IMR-90 (cell line): ENCODE results near the gene C5orf63. TPM values are rescaled to one million over a fixed set of nuclear protein-coding genes. Genes with fewer than 3 reads are reported as not detected.
A peak's percentile ranks its signal among the peaks of the same experiment; 100 is the strongest.

Source experiments
- ATAC-seq: fragments of 200-7000 bp; cut with Tn5 transposase; 2 replicates; pipeline ENCODE4 v1.9.1; 2020; ENCODE audit warnings: low read depth, mild to moderate bottlenecking, moderate library complexity
- BruUV-seq: library from RNA; stranded (reverse); fragments of 400-500 nt; replicated peaks from 2 replicates; lab custom pipeline; 2021; lab: Mats Ljungman, UMichigan
- CTCF ChIA-PET: fragments of 300-600 bp; formaldehyde crosslinking; extraction: SDS; loops from one replicate; lab custom pipeline; 2021; ENCODE audit warnings: antibody characterized with exemption; lab: Yijun Ruan, JAX
- POLR2A ChIA-PET: fragments of 300-600 bp; sonication (Branson Sonifier 250); formaldehyde crosslinking; loops from one replicate; lab custom pipeline; 2022; ENCODE audit warnings: antibody characterized with exemption; ENCODE audit not compliant: unreplicated experiment; lab: Charles Lee
- DNase-seq: peaks from one replicate; pipeline ENCODE4 v3.0.0; 2013
- H2AFZ ChIP-seq: replicated peaks from 2 replicates; pipeline ENCODE3; 2013; ENCODE audit warnings: low read length, mild to moderate bottlenecking; ENCODE audit not compliant: poor library complexity
- H2AK5ac ChIP-seq: 2 replicates; pipeline ENCODE4 v1.6.1; 2013; ENCODE audit warnings: low read depth, low read length, inconsistent platforms
- H2AK9ac ChIP-seq: replicated peaks from 2 replicates; pipeline ENCODE3; 2013; ENCODE audit warnings: mild to moderate bottlenecking, low read depth, low read length, moderate library complexity; ENCODE audit not compliant: poor library complexity
- H2BK120ac ChIP-seq: 2 replicates; pipeline ENCODE4 v1.6.1; 2013; ENCODE audit warnings: low read depth, low read length, inconsistent platforms
- H2BK15ac ChIP-seq: 3 replicates; pipeline ENCODE4 v1.6.1; 2013; ENCODE audit warnings: low read depth, low read length, inconsistent platforms
- H2BK20ac ChIP-seq: 2 replicates; pipeline ENCODE4 v1.6.1; 2013; ENCODE audit warnings: low read depth, mild to moderate bottlenecking, inconsistent platforms, low read length, moderate library complexity
- H2BK5ac ChIP-seq: 2 replicates; pipeline ENCODE4 v1.6.1; 2013; ENCODE audit warnings: mild to moderate bottlenecking, low read depth, low read length, inconsistent platforms; ENCODE audit not compliant: poor library complexity, severe bottlenecking
- H3K14ac ChIP-seq: replicated peaks from 2 replicates; pipeline ENCODE4 v1.6.1; 2013; ENCODE audit warnings: low read depth, low read length, inconsistent platforms
- H3K18ac ChIP-seq: 2 replicates; pipeline ENCODE4 v1.6.1; 2013; ENCODE audit warnings: low read depth, low read length, control low read depth
- H3K23ac ChIP-seq: 2 replicates; pipeline ENCODE4 v1.6.1; 2013; ENCODE audit warnings: low read depth, low read length, inconsistent platforms
- H3K27ac ChIP-seq: 2 replicates; pipeline ENCODE4 v1.5.1; 2013; ENCODE audit warnings: mild to moderate bottlenecking, control low read depth, low read length; ENCODE audit not compliant: insufficient read depth
- H3K27me3 ChIP-seq: 2 replicates; pipeline ENCODE4 v1.6.1; 2013; ENCODE audit warnings: low read length; ENCODE audit not compliant: control insufficient read depth, insufficient read depth
- H3K36me3 ChIP-seq: 2 replicates; pipeline ENCODE4 v1.6.1; 2013; ENCODE audit warnings: low read length, mixed read lengths; ENCODE audit not compliant: control insufficient read depth, insufficient read depth
- H3K4ac ChIP-seq: 2 replicates; pipeline ENCODE4 v1.6.1; 2013; ENCODE audit warnings: low read depth, low read length, inconsistent platforms
- H3K4me1 ChIP-seq: 2 replicates; pipeline ENCODE4 v1.6.1; 2013; ENCODE audit warnings: low read length, mixed read lengths; ENCODE audit not compliant: control insufficient read depth, insufficient read depth
- H3K4me2 ChIP-seq: 2 replicates; pipeline ENCODE4 v1.6.1; 2013; ENCODE audit warnings: low read depth, mild to moderate bottlenecking, control low read depth, low read length, moderate library complexity
- H3K4me3 ChIP-seq: 2 replicates; pipeline ENCODE4 v1.5.1; 2013; ENCODE audit warnings: low read depth, mild to moderate bottlenecking, control low read depth, low read length, moderate library complexity; ENCODE audit not compliant: insufficient read depth
- H3K56ac ChIP-seq: 2 replicates; pipeline ENCODE4 v1.6.1; 2013; ENCODE audit warnings: low read length, inconsistent platforms; ENCODE audit not compliant: insufficient read depth; ENCODE audit errors: extremely low read depth
- H3K79me1 ChIP-seq, 2 experiments: 2 replicates each; pipeline ENCODE4 v1.6.1; 2013; ENCODE audit warnings: low read length in 2 of 2, inconsistent platforms in 1 of 2, low read depth in 1 of 2
- H3K9ac ChIP-seq: 2 replicates; pipeline ENCODE4 v1.6.1; 2013; ENCODE audit warnings: low read depth, low read length, control low read depth
- H3K9me1 ChIP-seq: 2 replicates; pipeline ENCODE4 v1.6.1; 2013; ENCODE audit warnings: low read length, inconsistent platforms; ENCODE audit not compliant: insufficient read depth
- H3K9me3 ChIP-seq: 2 replicates; pipeline ENCODE4 v1.6.1; 2013; ENCODE audit warnings: low read length; ENCODE audit not compliant: control insufficient read depth, insufficient read depth
- H4K20me1 ChIP-seq: 2 replicates; pipeline ENCODE4 v1.6.1; 2013; ENCODE audit warnings: low read length, inconsistent platforms; ENCODE audit not compliant: insufficient read depth
- H4K5ac ChIP-seq: 2 replicates; pipeline ENCODE4 v1.6.1; 2013; ENCODE audit warnings: mild to moderate bottlenecking, low read depth, low read length, control low read depth
- H4K8ac ChIP-seq, 2 experiments: 2 replicates each; pipeline ENCODE4 v1.6.1; 2013; ENCODE audit warnings: low read depth in 2 of 2, low read length in 2 of 2, control low read depth in 1 of 2, inconsistent platforms in 1 of 2
- H4K91ac ChIP-seq: 2 replicates; pipeline ENCODE4 v1.6.1; 2013; ENCODE audit warnings: low read depth, low read length, inconsistent platforms; ENCODE audit not compliant: insufficient read depth
- BHLHE40 ChIP-seq: fragments of 150-350 bp; IDR thresholded peaks from 2 replicates; pipeline ENCODE4 v1.6.1; 2016; ENCODE audit warnings: mild to moderate bottlenecking, low read depth, low read length
- CEBPB ChIP-seq: IDR thresholded peaks from 2 replicates; pipeline ENCODE4 v1.6.1; 2012; ENCODE audit warnings: low read depth, low read length, improper control_type of control experiment
- FOS ChIP-seq: fragments of 150-350 bp; IDR thresholded peaks from 2 replicates; pipeline ENCODE4 v1.6.1; 2016; ENCODE audit warnings: low read depth, low read length
- MAFK ChIP-seq: IDR thresholded peaks from 2 replicates; pipeline ENCODE4 v1.6.1; 2012; ENCODE audit warnings: low read depth, low read length, improper control_type of control experiment
- MAZ ChIP-seq: IDR thresholded peaks from 2 replicates; pipeline ENCODE4 v1.6.1; 2012; ENCODE audit warnings: low read depth, mild to moderate bottlenecking, low read length, improper control_type of control experiment, moderate library complexity, borderline replicate concordance
- MXI1 ChIP-seq: IDR thresholded peaks from 2 replicates; pipeline ENCODE4 v1.6.1; 2012; ENCODE audit warnings: low read depth, mild to moderate bottlenecking, low read length, moderate library complexity, borderline replicate concordance
- NFE2L2 ChIP-seq: fragments of 150-350 bp; IDR thresholded peaks from 2 replicates; pipeline ENCODE4 v1.6.1; 2016; ENCODE audit warnings: low read depth, mild to moderate bottlenecking, low read length
- POLR2A ChIP-seq: IDR thresholded peaks from 2 replicates; pipeline ENCODE4 v1.6.1; 2012; ENCODE audit warnings: mild to moderate bottlenecking, low read depth, low read length
- RAD21 ChIP-seq: IDR thresholded peaks from 2 replicates; pipeline ENCODE4 v1.6.1; 2012; ENCODE audit warnings: low read length, improper control_type of control experiment
- RCOR1 ChIP-seq: IDR thresholded peaks from 2 replicates; pipeline ENCODE4 v1.6.1; 2012; ENCODE audit warnings: mild to moderate bottlenecking, low read length, improper control_type of control experiment; ENCODE audit not compliant: insufficient replicate concordance
- RFX5 ChIP-seq: IDR thresholded peaks from 2 replicates; pipeline ENCODE4 v1.8.0; 2012; ENCODE audit warnings: low read depth, mild to moderate bottlenecking, low read length, moderate library complexity
- SMC3 ChIP-seq: fragments of 150-350 bp; IDR thresholded peaks from 2 replicates; pipeline ENCODE4 v1.6.1; 2016; ENCODE audit warnings: low read depth, mild to moderate bottlenecking, antibody characterized with exemption, low read length, moderate library complexity
- USF2 ChIP-seq: fragments of 150-350 bp; IDR thresholded peaks from 2 replicates; pipeline ENCODE4 v1.6.1; 2017; ENCODE audit warnings: mild to moderate bottlenecking, antibody characterized with exemption, low read length, low read depth
- WGBS, 2 experiments: methylation state at CpG; one replicate each; pipeline versions ENCODE4 v1.1.5 to v1.1.7; 2013; ENCODE audit warnings: missing lambda C conversion rate in 2 of 2; ENCODE audit not compliant: insufficient read length in 1 of 2; ENCODE audit errors: extremely low coverage in 2 of 2; 5-methylcytosine and 5-hydroxymethylcytosine counted together
- dilution Hi-C: fragments of 300-500 bp; cut with HindIII; formaldehyde crosslinking; loops from one replicate; pipeline ENCODE4 v1.14.3; 2018; ENCODE audit warnings: low sequenced_read_pairs; ENCODE audit not compliant: unreplicated experiment
- in situ Hi-C: fragments of 300-500 bp; cut with MboI; formaldehyde crosslinking; loops from 3 replicates; pipeline ENCODE4 v1.14.3; 2019; ENCODE audit warnings: low sequenced_read_pairs, inconsistent platforms, mixed read lengths
- intact Hi-C: fragments of 100-400 bp; cut with micrococcal nuclease; formaldehyde crosslinking; loops from 2 replicates; pipeline ENCODE4 v1.10.0; 2022
- polyA plus RNA-seq, 3 experiments: library from polyadenylated mRNA; depleted of rRNA; stranded (reverse); fragments of >200 nt; gene quantifications; 2 replicates each; pipeline ENCODE4 v1.2.3, GENCODE V29; 2012; ENCODE audit warnings: low replicate concordance in 1 of 3
- total RNA-seq: library from RNA; depleted of rRNA; stranded (reverse); fragments of >200 nt; gene quantifications from 2 replicates; pipeline ENCODE4 v1.2.3, GENCODE V29; 2012

Gene C5orf63
- total and polyA plus RNA-seq, 2 of the 4 experiments (the other 2 are of a cell fraction) = 0.72 to 1.1 TPM

GRCh38 chr5:127076315-127077129, 3.2 kb upstream of the C5orf63 start:
- Histone ChIP-seq H3K4ac (no peak overlapping the region), H3K14ac (no peak overlapping the region), H2BK15ac (no peak overlapping the region), H4K5ac (no peak overlapping the region), H3K79me1 (no peaks in the 10 kb centered on the region), H3K9me3 (no peaks in the 10 kb centered on the region), H3K27ac (no peak overlapping the region), H3K4me1 (peaks cover 3% of the 10 kb centered on the region; the same call in 1 of the 2 replicates), H2BK20ac (no peak overlapping the region), H2AK9ac (no peak overlapping the region), H2BK5ac (no peak overlapping the region), H3K4me2 (no peak overlapping the region), H4K8ac (no peak overlapping the region), H2AK5ac (no peak overlapping the region), H3K18ac (no peak overlapping the region), H3K27me3 (no peaks in the 10 kb centered on the region), H3K9ac (no peak overlapping the region), H3K9me1 (0 out of 2 replicates have a peak, but pooled peaks cover 4% of the 10 kb centered on the region), H4K20me1 (no peaks in the 10 kb centered on the region), H2BK120ac (no peak overlapping the region), H3K4me3 (no peak overlapping the region), H4K91ac (no peak overlapping the region), H3K56ac (no peak overlapping the region), H3K23ac (no peak overlapping the region), H3K36me3 (no peaks in the 10 kb centered on the region), H2AFZ (no peak overlapping the region)
- WGBS, 2 experiments = 58% methylated on average over 2 of the region's 4 CpGs; no CpG with 5 or more reads in 1 of the 2 experiments
- ChIA-PET CTCF (interaction anchor here (0.9 kb wide), 1 partner anchor 9 kb away, joined by 3 read pairs; no protein-coding TSS in a partner anchor), POLR2A (no interaction called here)
- BruUV-seq = no TSS peak
- TF ChIP-seq MAZ = no peak
- no peak for TF ChIP-seq RFX5
- TF ChIP-seq FOS = no peak
- no peak for TF ChIP-seq MAFK
- TF ChIP-seq NFE2L2 = no peak
- TF ChIP-seq POLR2A = no peak
- no peak for TF ChIP-seq RAD21
- no peak for TF ChIP-seq MXI1
- no peak for TF ChIP-seq SMC3
- TF ChIP-seq BHLHE40 = no peak
- TF ChIP-seq USF2 = no peak
- no peak for TF ChIP-seq CEBPB
- TF ChIP-seq RCOR1 = no peak
- dilution Hi-C loops = no loop called here
- peak; percentile 53 for DNase-seq
- ATAC-seq = peak; percentile 41; the same call in 1 of the 2 replicates
- intact Hi-C loops = no loop called here
- in situ Hi-C loops = no loop called here
